K562 (cell line): ENCODE measurements around the gene MYMX. TPM values are rescaled to one million over a fixed set of nuclear protein-coding genes. Genes with fewer than 3 reads are reported as not detected.

Source experiments
- E2F5 ChIP-seq: sonication (generic); formaldehyde crosslinking; IDR thresholded peaks from 2 replicates; pipeline ENCODE4 v1.8.0; 2022; ENCODE audit warnings: mild to moderate bottlenecking, missing genetic modification reagents
- ELF4 ChIP-seq: fragments of 450-650 bp; formaldehyde crosslinking; IDR thresholded peaks from 2 replicates; pipeline ENCODE4 v1.4.0; 2022; ENCODE audit warnings: missing genetic modification characterization
- ERF ChIP-seq: fragments of 450-650 bp; formaldehyde crosslinking; IDR thresholded peaks from 2 replicates; pipeline ENCODE4 v1.4.0; 2020; ENCODE audit warnings: mild to moderate bottlenecking, mixed read lengths
- ETS1 ChIP-seq: conservative IDR thresholded peaks from 2 replicates; pipeline ENCODE4 v1.6.1; 2011; ENCODE audit warnings: low read depth, mild to moderate bottlenecking, low read length; ENCODE audit not compliant: control insufficient read depth
- KDM4B ChIP-seq, 2 experiments: fragments of 450-650 bp in 1 of 2; sonication (generic) in 1 of 2; IDR thresholded peaks; 2 replicates each; pipeline ENCODE4 v1.6.1; 2016 to 2017; ENCODE audit warnings: borderline replicate concordance in 2 of 2, antibody characterized with exemption in 1 of 2, low read depth in 1 of 2, mild to moderate bottlenecking in 1 of 2
- MEF2A ChIP-seq: IDR thresholded peaks from 2 replicates; pipeline ENCODE4 v1.6.1; 2011; ENCODE audit warnings: low read depth, mild to moderate bottlenecking, low read length, moderate library complexity; ENCODE audit not compliant: control insufficient read depth
- MYBL2 ChIP-seq, 2 experiments: fragments of 450-650 bp in 1 of 2; sonication (generic) in 1 of 2; formaldehyde crosslinking in 1 of 2; IDR thresholded peaks; 2 replicates each; pipeline versions ENCODE4 v1.6.1 to v1.8.1; 2017 to 2022; ENCODE audit warnings: borderline replicate concordance in 1 of 2, inconsistent platforms in 1 of 2, low read depth in 1 of 2, mild to moderate bottlenecking in 1 of 2, missing genetic modification reagents in 1 of 2, moderate library complexity in 1 of 2
- POLR2AphosphoS2 ChIP-seq: IDR thresholded peaks from 2 replicates; pipeline ENCODE4 v1.6.1; 2012; ENCODE audit warnings: low read length, improper control_type of control experiment
- RBM34 ChIP-seq: fragments of 200-400 bp; formaldehyde crosslinking; IDR thresholded peaks from 2 replicates; pipeline ENCODE4 v1.6.1; 2018; ENCODE audit warnings: low read length, borderline replicate concordance; ENCODE audit not compliant: insufficient read depth
- RHOXF2B ChIP-seq: fragments of 250-450 bp; sonication (Bioruptor Pico); conservative IDR thresholded peaks from 2 replicates; pipeline ENCODE4 v1.5.1; 2021
- SAFB2 ChIP-seq: fragments of 200-400 bp; formaldehyde crosslinking; IDR thresholded peaks from 2 replicates; pipeline ENCODE4 v1.6.1; 2018; ENCODE audit warnings: borderline replicate concordance, low read length, low read depth, moderate library complexity; ENCODE audit not compliant: severe bottlenecking
- TCF7L2 ChIP-seq: fragments of 150-350 bp; IDR thresholded peaks from 2 replicates; pipeline ENCODE4 v1.6.1; 2016; ENCODE audit warnings: low read depth, mild to moderate bottlenecking, low read length, moderate library complexity
- ZNF239 ChIP-seq: fragments of 250-450 bp; sonication (Bioruptor Pico); IDR thresholded peaks from 2 replicates; pipeline ENCODE4 v1.4.0; 2020; ENCODE audit warnings: mild to moderate bottlenecking
- ZNF57 ChIP-seq: fragments of 450-650 bp; formaldehyde crosslinking; IDR thresholded peaks from 2 replicates; pipeline ENCODE4 v1.4.0; 2020; ENCODE audit warnings: mild to moderate bottlenecking, moderate library complexity
- ZNF740 ChIP-seq, 3 experiments: fragments of 200-800 bp in 1 of 3; sonication (Bioruptor generic) in 1 of 3; sonication (generic) in 1 of 3; formaldehyde crosslinking in 1 of 3; IDR thresholded peaks; 2 replicates each; pipeline versions ENCODE4 v1.6.1 to v1.8.0; 2016 to 2022; ENCODE audit warnings: mild to moderate bottlenecking in 2 of 3, missing compliant biosample characterization in 2 of 3, missing genetic modification characterization in 2 of 3, missing genetic modification reagents in 1 of 3
- polyA plus RNA-seq, 8 experiments: library from polyadenylated mRNA; depleted of rRNA in 4 of 8; stranded (reverse) in 5 of 8; unstranded in 3 of 8; fragments of >200 nt; fragmentation: Nextera tagmentation in 2 of 8; fragmentation: Illumina TruSeq in 1 of 8; extraction: Ambion mirVana in 2 of 8; extraction: Trizol in 1 of 8; gene quantifications; 2 replicates each; pipeline versions ENCODE4 v1.2.1 to v1.2.3, GENCODE V29; 2011 to 2014; ENCODE audit warnings: inconsistent platforms in 1 of 8, missing spikeins in 1 of 8
- total RNA-seq, 7 experiments: library from RNA; depleted of rRNA in 6 of 7; stranded (reverse); fragments of >200 nt in 6 of 7; fragmentation: Illumina TruSeq in 2 of 7; extraction: Trizol in 2 of 7; gene quantifications; 2 replicates each; pipeline versions ENCODE4 v1.2.1 to v1.2.3, GENCODE V29; 2011 to 2021; ENCODE audit warnings: low replicate concordance in 1 of 7
- TF ChIP-seq, protein P1 (sequence below): fragments of 450-650 bp; IDR thresholded peaks from 2 replicates; pipeline ENCODE4 v1.6.1; 2018; ENCODE audit not compliant: partially characterized antibody
- TF ChIP-seq, protein P2 (sequence below): fragments of 450-650 bp; formaldehyde crosslinking; IDR thresholded peaks from 2 replicates; pipeline ENCODE4 v1.4.0; 2020; ENCODE audit warnings: mild to moderate bottlenecking, moderate library complexity

The MYMX gene
- total and polyA plus RNA-seq, 9 of the 15 experiments (the other 6 are each of a cell fraction or from before 2014, with no cell fraction given) = 0.12 TPM; not detected in 8

GRCh38 chr6:44245912-44246662 is 29.4 kb downstream of the MYMX start (continued):
- TF ChIP-seq MEF2A (0 out of 2 replicates have a peak, but pooled peaks have one; percentile 30), E2F5 (CRISPR knock-in tag) (no peak), ETS1 (peak; percentile 84), TCF7L2 (no peak), SAFB2 (no peak), MYBL2 (IDR thresholded peaks at IDR 0.05; ENCODE audit: low read depth) (no peak), MYBL2 (CRISPR knock-in tag; IDR thresholded peaks at IDR 0.05; ENCODE audit: borderline replicate concordance) (no peak), KDM4B (IDR thresholded peaks at IDR 0.05; ENCODE audit: borderline replicate concordance in 2 of 2, low read depth in 1 of 2) (no peak; a peak in 1 of 4 replicates), RHOXF2B (CRISPR knock-in tag) (no peak), ZNF239 (no peak), RBM34 (no peak), ZNF57 (CRISPR knock-in tag) (0 out of 2 replicates have a peak, but pooled peaks have one; percentile 10), ELF4 (CRISPR knock-in tag) (no peak), ERF (CRISPR knock-in tag) (no peak), POLR2AphosphoS2 (no peak), ZNF740 (CRISPR knock-in tag; IDR thresholded peaks at IDR 0.05) (0 out of 2 replicates have a peak, but pooled peaks have one; percentile 58), ZNF740 (tag; IDR thresholded peaks at IDR 0.05) (no peak)
- TF ChIP-seq, protein P1, sequence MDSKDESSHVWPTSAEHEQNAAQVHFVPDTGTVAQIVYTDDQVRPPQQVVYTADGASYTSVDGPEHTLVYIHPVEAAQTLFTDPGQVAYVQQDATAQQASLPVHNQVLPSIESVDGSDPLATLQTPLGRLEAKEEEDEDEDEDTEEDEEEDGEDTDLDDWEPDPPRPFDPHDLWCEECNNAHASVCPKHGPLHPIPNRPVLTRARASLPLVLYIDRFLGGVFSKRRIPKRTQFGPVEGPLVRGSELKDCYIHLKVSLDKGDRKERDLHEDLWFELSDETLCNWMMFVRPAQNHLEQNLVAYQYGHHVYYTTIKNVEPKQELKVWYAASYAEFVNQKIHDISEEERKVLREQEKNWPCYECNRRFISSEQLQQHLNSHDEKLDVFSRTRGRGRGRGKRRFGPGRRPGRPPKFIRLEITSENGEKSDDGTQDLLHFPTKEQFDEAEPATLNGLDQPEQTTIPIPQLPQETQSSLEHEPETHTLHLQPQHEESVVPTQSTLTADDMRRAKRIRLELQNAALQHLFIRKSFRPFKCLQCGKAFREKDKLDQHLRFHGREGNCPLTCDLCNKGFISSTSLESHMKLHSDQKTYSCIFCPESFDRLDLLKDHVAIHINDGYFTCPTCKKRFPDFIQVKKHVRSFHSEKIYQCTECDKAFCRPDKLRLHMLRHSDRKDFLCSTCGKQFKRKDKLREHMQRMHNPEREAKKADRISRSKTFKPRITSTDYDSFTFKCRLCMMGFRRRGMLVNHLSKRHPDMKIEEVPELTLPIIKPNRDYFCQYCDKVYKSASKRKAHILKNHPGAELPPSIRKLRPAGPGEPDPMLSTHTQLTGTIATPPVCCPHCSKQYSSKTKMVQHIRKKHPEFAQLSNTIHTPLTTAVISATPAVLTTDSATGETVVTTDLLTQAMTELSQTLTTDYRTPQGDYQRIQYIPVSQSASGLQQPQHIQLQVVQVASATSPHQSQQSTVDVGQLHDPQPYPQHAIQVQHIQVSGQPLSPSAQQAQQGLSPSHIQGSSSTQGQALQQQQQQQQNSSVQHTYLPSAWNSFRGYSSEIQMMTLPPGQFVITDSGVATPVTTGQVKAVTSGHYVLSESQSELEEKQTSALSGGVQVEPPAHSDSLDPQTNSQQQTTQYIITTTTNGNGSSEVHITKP = no peak
- TF ChIP-seq, protein P2, sequence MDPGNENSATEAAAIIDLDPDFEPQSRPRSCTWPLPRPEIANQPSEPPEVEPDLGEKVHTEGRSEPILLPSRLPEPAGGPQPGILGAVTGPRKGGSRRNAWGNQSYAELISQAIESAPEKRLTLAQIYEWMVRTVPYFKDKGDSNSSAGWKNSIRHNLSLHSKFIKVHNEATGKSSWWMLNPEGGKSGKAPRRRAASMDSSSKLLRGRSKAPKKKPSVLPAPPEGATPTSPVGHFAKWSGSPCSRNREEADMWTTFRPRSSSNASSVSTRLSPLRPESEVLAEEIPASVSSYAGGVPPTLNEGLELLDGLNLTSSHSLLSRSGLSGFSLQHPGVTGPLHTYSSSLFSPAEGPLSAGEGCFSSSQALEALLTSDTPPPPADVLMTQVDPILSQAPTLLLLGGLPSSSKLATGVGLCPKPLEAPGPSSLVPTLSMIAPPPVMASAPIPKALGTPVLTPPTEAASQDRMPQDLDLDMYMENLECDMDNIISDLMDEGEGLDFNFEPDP = no peak
